Fibroblast of skin of left biceps (primary cell): Measurements from ENCODE around the gene NPM3.

Experiments
- DNase-seq, 2 experiments: peaks; one replicate each; pipeline ENCODE4 v3.0.0-alpha.2; 2013; ENCODE audit warnings: low read depth in 2 of 2

Gene NPM3

GRCh38 chr10:101774589-101775272 lies 8.5 kb downstream of the NPM3 start:
- DNase-seq, result no peak

GRCh38 chr10:101773923-101774588 lies 9.2 kb downstream of the NPM3 start:
- DNase-seq, result no peak

GRCh38 chr10:101772895-101773761 lies 10.1 kb downstream of the NPM3 start:
- DNase-seq, result no peak

GRCh38 chr10:101772017-101772894 lies 11.0 kb downstream of the NPM3 start:
- no peak for DNase-seq

GRCh38 chr10:101771380-101771779 lies 11.9 kb downstream of the NPM3 start:
- DNase-seq, result no peak

- DNase-seq, result no peak
These were observed 12.7 kb downstream of the NPM3 start for GRCh38 chr10:101770331-101771215.

GRCh38 chr10:101769541-101770180 lies 13.6 kb downstream of the NPM3 start:
- DNase-seq, result no peak

GRCh38 chr10:101768791-101769170 lies 14.5 kb downstream of the NPM3 start:
- DNase-seq, result no peak

- no peak for DNase-seq
These were observed 15.1 kb downstream of the NPM3 start for GRCh38 chr10:101767966-101768790.

- DNase-seq, result no peak
These were observed 15.7 kb downstream of the NPM3 start for GRCh38 chr10:101767600-101767945.

GRCh38 chr10:101766753-101767599 lies 16.3 kb downstream of the NPM3 start:
- DNase-seq, result no peak

GRCh38 chr10:101766306-101766705 lies 16.9 kb downstream of the NPM3 start:
- no peak for DNase-seq

- DNase-seq, result no peak
These were observed 20.0 kb downstream of the NPM3 start for GRCh38 chr10:101763141-101763846.

GRCh38 chr10:101762736-101763135 lies 20.5 kb downstream of the NPM3 start:
- no peak for DNase-seq

GRCh38 chr10:101761226-101761625 lies 22.0 kb downstream of the NPM3 start:
- DNase-seq, result no peak

- DNase-seq, result no peak
These were observed 22.7 kb downstream of the NPM3 start for GRCh38 chr10:101760510-101760909.

GRCh38 chr10:101759309-101760247 lies 23.7 kb downstream of the NPM3 start:
- no peak for DNase-seq
